ENCODE measurements around the gene FILIP1L. TPM values are rescaled to one million over a fixed set of nuclear protein-coding genes. Genes with fewer than 3 reads are reported as not detected.

The FILIP1L gene
- total RNA-seq, 1 donor from 2014 or later, result 36.3 TPM

DNA sequence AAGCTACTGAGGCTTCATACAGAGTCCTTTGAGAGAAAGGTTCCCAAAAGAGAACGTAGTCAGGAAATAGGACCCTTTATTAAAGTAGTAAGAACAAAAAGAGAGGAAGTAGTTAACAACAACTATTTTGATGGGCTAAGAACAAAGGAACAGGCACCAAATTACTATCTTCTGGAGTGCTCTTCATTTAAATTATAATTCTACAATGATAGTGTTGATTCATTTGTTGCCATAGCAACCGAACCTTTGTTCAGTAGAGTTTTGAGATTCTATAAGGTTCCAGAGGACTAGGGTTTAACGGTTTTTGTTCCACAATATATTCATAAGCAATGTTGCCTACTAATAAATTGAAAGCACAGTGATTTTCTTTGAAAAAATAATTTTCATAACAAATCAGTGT lies 217.8 kb downstream of the FILIP1L start:
- peak; percentile 21 to 38 for DNase-seq (ENCODE audit: low read depth in 2 of 2)

GRCh38 chr3:99895703-99896441 lies 218.4 kb downstream of the FILIP1L start:
- peak; percentile 50 to 85 for DNase-seq (ENCODE audit: low read depth in 2 of 2)

DNA sequence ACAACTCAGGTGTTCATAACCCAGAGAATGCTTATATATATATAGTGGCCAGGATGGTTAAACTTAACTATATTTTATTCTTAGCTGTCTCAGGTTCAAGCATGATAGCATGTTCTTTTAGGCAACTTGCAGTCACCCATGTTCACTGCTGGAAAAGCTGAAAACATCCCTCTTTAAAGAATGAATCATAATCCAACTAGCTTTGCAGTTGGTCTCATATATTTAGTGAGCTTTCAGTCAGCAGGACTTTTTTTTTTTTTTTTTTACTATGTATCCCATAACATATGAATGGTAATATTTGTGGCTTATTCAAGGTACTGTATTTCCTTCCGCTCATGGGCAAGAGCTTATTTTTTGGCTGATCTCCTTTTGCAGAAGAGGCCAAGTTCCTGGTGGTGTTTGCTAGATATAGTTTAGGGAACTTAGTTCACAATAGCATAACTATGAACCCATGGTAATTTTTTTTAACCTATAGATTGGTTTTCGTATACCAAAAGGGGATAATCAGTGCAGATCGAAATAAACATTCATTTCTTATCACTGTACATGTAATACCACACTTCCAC lies 219.1 kb downstream of the FILIP1L start:
- DNase-seq (ENCODE audit: low read depth in 2 of 2), result no peak

DNA sequence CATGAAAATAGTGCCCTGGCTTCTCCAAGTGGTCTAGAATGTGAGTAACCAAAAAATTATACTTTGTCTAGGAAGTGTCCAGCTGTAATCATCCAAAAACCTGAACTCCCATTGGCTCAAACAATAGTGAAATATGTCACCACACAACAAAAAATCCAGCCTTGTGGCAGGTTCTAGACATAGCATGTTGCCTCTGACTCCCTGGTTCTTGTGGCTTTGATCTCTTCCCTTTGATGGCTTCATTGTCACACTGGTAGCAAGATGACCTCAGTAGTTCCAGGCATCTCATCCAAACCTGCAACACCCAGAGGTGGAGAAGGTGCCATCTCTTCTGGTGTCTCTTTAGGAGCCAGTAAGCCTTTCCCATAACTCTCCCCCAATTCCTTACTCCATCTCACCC lies 222.0 kb downstream of the FILIP1L start:
- no peak for DNase-seq (ENCODE audit: low read depth in 2 of 2)

DNA sequence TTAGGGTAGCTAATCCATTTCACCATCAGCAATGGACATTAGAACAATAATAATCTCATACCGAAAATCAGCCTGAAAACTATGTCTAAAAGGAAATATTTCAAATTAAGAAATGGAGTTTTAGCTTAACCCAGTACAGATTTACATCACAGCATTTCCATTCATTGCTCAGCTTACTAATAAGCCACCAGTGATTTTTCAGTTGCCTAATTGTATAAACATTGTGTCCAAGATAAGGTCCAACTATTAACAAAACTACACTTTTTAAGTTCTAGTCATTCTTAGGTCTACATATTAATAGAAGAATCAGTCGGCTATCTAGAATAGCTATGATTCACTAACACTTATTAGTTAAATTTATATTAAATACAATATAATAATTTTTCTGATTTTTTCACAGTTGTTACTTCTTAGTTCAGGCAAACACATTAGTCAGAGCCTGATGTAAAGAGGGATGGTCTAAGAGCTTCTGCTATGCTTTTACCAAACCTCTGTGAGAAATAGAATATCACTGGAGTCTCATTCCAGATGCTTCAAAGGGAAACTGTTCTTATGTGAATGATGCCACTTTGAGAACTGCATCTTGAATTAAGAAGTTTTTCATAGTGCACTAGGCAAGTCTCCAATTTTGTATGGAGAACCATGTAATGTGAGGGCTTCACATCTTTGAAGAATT lies 222.6 kb downstream of the FILIP1L start:
- no peak for DNase-seq (ENCODE audit: low read depth in 2 of 2)

DNA sequence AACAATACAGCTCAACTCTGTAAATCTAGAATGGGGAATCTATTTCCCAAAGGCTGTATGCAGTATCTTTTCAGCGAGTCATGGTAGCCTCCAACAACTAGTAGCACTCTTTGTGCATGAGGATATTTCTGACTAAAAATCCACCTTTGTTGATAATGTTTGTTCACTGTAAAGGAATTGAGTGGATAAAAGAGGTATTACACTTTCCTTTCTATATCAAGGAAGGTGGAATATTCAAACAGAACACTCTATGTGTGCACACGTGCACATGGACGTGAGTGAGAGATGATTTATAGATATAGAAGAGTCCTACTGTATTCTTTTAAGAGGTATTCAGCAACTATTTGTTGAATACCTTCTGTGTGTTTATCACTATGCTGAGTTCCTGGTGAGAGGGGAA lies 228.4 kb downstream of the FILIP1L start:
- DNase-seq (ENCODE audit: low read depth in 2 of 2), result no peak

GRCh38 chr3:99885085-99885484 lies 229.2 kb downstream of the FILIP1L start:
- no peak for DNase-seq (ENCODE audit: low read depth in 2 of 2)

- DNase-seq (ENCODE audit: low read depth in 2 of 2), result peak in 1 of 2 donors; percentile 44
Measured at GRCh38 chr3:99884484-99884883, 229.8 kb downstream of the FILIP1L start.

- no peak for DNase-seq (ENCODE audit: low read depth in 2 of 2)
Measured at GRCh38 chr3:99883693-99884092, 230.6 kb downstream of the FILIP1L start.

GRCh38 chr3:99883138-99883461 lies 231.2 kb downstream of the FILIP1L start:
- peak; percentile 49 to 91 for DNase-seq (ENCODE audit: low read depth in 2 of 2)

GRCh38 chr3:99882436-99883137 lies 231.7 kb downstream of the FILIP1L start:
- no peak for DNase-seq (ENCODE audit: low read depth in 2 of 2)

- DNase-seq (ENCODE audit: low read depth in 2 of 2), result peak; percentile 62 to 94
Measured at GRCh38 chr3:99881121-99881524, 233.2 kb downstream of the FILIP1L start.

- no peak for DNase-seq (ENCODE audit: low read depth in 2 of 2)
Measured at GRCh38 chr3:99879275-99879674, 235.0 kb downstream of the FILIP1L start.

DNA sequence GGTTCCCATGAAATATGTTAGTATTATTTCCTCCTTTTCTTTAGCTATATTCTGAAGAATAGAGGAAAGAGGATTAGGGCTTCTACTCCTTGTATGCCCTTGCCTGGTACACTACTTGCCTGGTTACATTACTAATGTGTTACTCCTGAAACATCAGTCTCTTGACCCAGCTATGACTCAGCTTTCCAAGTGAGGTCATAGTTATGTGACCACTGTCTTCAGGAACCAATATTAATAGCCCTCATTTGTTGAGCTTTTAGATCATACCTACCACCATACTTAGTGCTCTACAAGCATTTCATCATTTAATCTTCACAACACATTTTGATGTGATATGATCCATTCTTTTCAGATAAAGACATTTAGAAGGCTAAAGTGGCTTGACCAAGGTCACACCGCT lies 236.3 kb downstream of the FILIP1L start:
- peak in 1 of 2 donors; percentile 92 for DNase-seq (ENCODE audit: low read depth in 2 of 2)

DNA sequence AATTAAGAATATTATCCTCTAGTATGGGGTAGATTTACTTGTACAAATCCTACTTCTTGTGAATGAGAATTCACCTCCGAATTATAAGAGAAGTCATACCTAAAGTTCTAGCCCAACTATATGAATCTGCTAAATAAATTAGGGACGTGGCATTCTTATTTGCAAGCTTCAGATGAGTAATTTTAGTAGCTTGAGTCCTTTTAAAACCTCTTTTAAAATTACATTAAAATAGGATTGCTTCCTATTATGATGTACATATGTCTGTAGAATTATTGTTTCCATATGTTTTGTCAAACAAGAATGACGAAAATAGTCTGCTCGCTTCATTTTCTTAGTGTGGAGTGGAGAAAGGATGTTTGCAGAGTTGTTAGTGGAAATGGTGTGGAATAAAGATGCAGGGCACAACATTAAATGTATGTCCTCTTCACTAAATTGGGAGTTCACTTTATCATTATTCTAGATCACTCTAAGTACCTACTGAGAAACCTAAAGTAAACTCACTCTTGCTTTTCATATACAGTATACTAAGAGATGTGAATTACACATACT lies 237.2 kb downstream of the FILIP1L start:
- peak in 1 of 2 donors; percentile 8 for DNase-seq (ENCODE audit: low read depth in 2 of 2)

GRCh38 chr3:99875929-99876841 lies 238.1 kb downstream of the FILIP1L start:
- DNase-seq (ENCODE audit: low read depth in 2 of 2), result peak; percentile 87 to 94

DNA sequence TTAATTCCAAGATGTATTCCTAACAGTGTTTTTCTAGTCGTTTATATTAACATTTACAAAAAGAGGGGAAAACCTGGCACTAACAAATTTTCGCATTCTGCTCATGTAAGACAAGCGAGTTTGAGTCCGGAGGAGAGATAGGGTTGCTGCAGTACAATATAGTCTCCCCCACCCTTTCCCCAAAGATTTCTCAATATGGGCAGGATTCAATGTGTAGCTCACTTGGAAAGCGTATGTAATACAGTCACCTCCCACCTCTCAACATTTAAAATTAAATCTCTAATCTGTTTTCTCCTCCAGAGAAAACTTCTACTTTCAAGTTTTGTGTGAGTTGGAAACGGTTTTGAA lies 238.7 kb downstream of the FILIP1L start:
- DNase-seq (ENCODE audit: low read depth in 2 of 2), result peak; percentile 62 to 71

GRCh38 chr3:99874237-99875002 lies 239.9 kb downstream of the FILIP1L start:
- peak; percentile 15 to 49 for DNase-seq (ENCODE audit: low read depth in 2 of 2)

DNA sequence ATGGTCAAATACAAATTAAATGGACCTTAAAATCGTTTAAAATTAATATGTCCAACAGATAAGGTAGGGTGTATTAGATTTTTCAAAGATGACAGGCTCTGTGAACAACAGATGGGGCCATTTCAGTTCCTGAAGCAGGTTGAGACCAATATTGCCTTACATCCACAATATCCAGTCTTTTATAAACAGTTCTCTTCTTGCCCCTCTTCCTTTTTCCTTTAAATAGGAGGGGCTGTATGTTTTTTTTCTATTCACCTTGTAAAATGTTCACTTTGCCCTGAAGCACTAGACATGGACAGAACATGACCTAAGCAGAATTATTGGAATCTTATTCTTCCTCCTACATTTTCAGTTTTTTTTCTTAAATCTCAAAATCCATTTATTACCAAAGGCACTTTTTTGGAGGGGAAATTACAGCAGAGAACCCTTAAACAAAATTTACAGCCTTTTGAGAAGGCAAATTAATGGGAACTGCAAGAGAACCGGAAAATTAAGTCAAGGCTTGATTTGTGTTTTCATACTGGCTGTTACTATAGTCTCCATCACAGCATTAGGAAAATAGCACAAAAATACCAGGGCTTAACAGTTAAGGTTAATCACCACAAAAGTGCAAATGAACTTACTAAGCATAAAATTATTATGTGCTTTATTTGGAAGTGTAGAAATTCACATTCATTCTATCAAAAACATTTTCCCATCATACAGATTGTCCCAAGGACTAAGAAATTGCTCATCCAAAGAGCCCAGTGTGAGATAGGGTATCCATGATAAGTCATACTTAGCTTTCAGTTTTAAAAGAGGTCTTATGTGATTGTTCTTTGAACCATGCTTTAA lies 240.8 kb downstream of the FILIP1L start:
- peak in 1 of 2 donors; percentile 36 for DNase-seq (ENCODE audit: low read depth in 2 of 2)
